Endothelial cell of coronary artery (primary cell): ENCODE measurements around the gene OR5D14. TPM values are rescaled to one million over a fixed set of nuclear protein-coding genes. Genes with fewer than 3 reads are reported as not detected.

Experiments
- total RNA-seq: library from RNA; depleted of rRNA; stranded (reverse); fragments of >200 nt; gene quantifications from 2 replicates; pipeline ENCODE4 v1.2.3, GENCODE V29; 2014

Gene OR5D14
- not detected in 2 replicates for total RNA-seq

GRCh38 chr11:55795256-55795655, at the start of gene OR5D14:
Gene OR5D14, plus strand, starts transcription at chr11:55795556. Its CDS starts 0 bp downstream, at chr11:55795556.

GRCh38 chr11:55773138-55773537, 22.2 kb upstream of the OR5D14 start, which contains the start of gene OR5D13:
Gene OR5D13, plus strand, starts transcription at chr11:55773438. Its CDS starts 0 bp downstream, at chr11:55773438.

GRCh38 chr11:55811067-55811466, 15.7 kb downstream of the OR5D14 start, which contains the start of gene OR5L1:
Gene OR5L1, plus strand, starts transcription at chr11:55811367. Its CDS starts 100 bp downstream, at chr11:55811467.

GRCh38 chr11:55819330-55819729, 24.0 kb downstream of the OR5D14 start, which contains the start of gene OR5D18:
Gene OR5D18, plus strand, starts transcription at chr11:55819630. Its CDS starts 0 bp downstream, at chr11:55819630.

DNA sequence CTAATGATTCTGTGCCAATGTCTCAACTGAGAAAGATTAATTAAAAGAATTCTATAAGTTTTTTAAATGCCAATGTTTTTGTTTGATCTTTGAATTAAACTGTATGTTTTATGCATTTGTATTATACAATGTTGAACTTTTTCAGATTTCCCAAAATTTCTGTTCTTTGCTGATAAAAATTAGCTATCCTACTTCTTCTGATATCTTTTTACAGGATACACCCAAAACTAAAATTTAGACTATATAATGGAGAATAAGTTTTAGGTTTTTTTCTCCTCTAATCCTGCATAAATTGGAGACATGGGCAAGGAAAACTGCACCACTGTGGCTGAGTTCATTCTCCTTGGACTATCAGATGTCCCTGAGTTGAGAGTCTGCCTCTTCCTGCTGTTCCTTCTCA, 31.6 kb downstream of the OR5D14 start, which contains the start of gene OR5L2:
Gene OR5L2 (plus strand): TSS at position 301 of the 400 bp plus-strand sequence. CDS start 0 bp downstream, at position 301.

GRCh38 chr11:55838452-55838851, 43.1 kb downstream of the OR5D14 start, which contains the start of gene OR5D16:
Gene OR5D16, plus strand, starts transcription at chr11:55838752. Its CDS starts 0 bp downstream, at chr11:55838752.

Other genes starting within 250 kb of the OR5D14 start
- not detected in 2 replicates for gene OR4C15, start 241.1 kb upstream of the OR5D14 start, total RNA-seq
- gene OR4C16, start 223.4 kb upstream of the OR5D14 start, total RNA-seq: not detected in 2 replicates
- gene OR4C11, start 187.9 kb upstream of the OR5D14 start, total RNA-seq: not detected in 2 replicates
- gene OR4P4, start 160.4 kb upstream of the OR5D14 start, total RNA-seq: not detected in 2 replicates
- not detected in 2 replicates for gene OR4S2, start 147.2 kb upstream of the OR5D14 start, total RNA-seq
- not detected in 2 replicates for gene OR4C6, start 133.4 kb upstream of the OR5D14 start, total RNA-seq
- not detected in 2 replicates for gene OR5D13, start 22.1 kb upstream of the OR5D14 start, total RNA-seq
- gene OR5L1, start 15.8 kb downstream of the OR5D14 start, total RNA-seq: not detected in 2 replicates
- gene OR5D18, start 24.1 kb downstream of the OR5D14 start, total RNA-seq: not detected in 2 replicates
- not detected in 2 replicates for gene OR5L2, start 31.7 kb downstream of the OR5D14 start, total RNA-seq
- gene OR5D16, start 43.2 kb downstream of the OR5D14 start, total RNA-seq: not detected in 2 replicates
- gene TRIM51, start 87.7 kb downstream of the OR5D14 start, total RNA-seq: not detected in 2 replicates
- gene OR5W2, start 119.0 kb downstream of the OR5D14 start, total RNA-seq: not detected in 2 replicates
- not detected in 2 replicates for gene OR5I1, start 140.8 kb downstream of the OR5D14 start, total RNA-seq
- gene OR10AG1, start 174.4 kb downstream of the OR5D14 start, total RNA-seq: not detected in 2 replicates
- not detected in 2 replicates for gene OR5F1, start 199.1 kb downstream of the OR5D14 start, total RNA-seq
- not detected in 2 replicates for gene OR5AS1, start 232.1 kb downstream of the OR5D14 start, total RNA-seq